B cell (primary cell): Measurements from ENCODE around the gene EGFLAM. TPM values are rescaled to one million over a fixed set of nuclear protein-coding genes. Genes with fewer than 3 reads are reported as not detected.

Experiments used
- ATAC-seq: fragments of 200-7000 bp; cut with Tn5 transposase; one replicate; pipeline ENCODE4 v1.10.0; 2021; ENCODE audit warnings: low read depth, mild to moderate bottlenecking, moderate number of reproducible peaks, moderate library complexity
- CTCF ChIA-PET: fragments of 350-600 bp; sonication (Branson Sonifier 250); formaldehyde crosslinking; loops from one replicate; lab custom pipeline; 2021; ENCODE audit warnings: antibody characterized with exemption, inconsistent platforms; lab: Charles Lee
- POLR2A ChIA-PET: fragments of 350-600 bp; sonication (Branson Sonifier 250); formaldehyde crosslinking; loops from one replicate; lab custom pipeline; 2021; ENCODE audit warnings: antibody characterized with exemption; lab: Charles Lee
- DNase-seq: peaks from one replicate; pipeline ENCODE4 v3.0.0; 2013
- H2AFZ ChIP-seq: 2 replicates; pipeline ENCODE4 v1.6.1; 2012; ENCODE audit warnings: mild to moderate bottlenecking, low read depth, low read length; ENCODE audit not compliant: insufficient read depth, poor library complexity, severe bottlenecking
- H3K27ac ChIP-seq, 2 donors: 1 replicate in 1 of 2; 2 replicates in 1 of 2; pipeline ENCODE4 v1.5.1; 2012 to 2013; ENCODE audit warnings: low read length in 2 of 2, mild to moderate bottlenecking in 2 of 2, moderate library complexity in 1 of 2
- H3K27me3 ChIP-seq, 4 experiments: fragments of 200-600 bp in 1 of 4; sonication (generic) in 1 of 4; replicated peaks in 1 of 4; 1 replicate in 2 of 4; 2 replicates in 2 of 4; pipeline versions ENCODE4 v1.6.1 to v1.7.0; 2013 to 2016; ENCODE audit warnings: low read length in 3 of 4, mild to moderate bottlenecking in 2 of 4, mixed read lengths in 1 of 4, moderate library complexity in 1 of 4; ENCODE audit not compliant: insufficient read depth in 4 of 4, control insufficient read depth in 3 of 4; ENCODE audit errors: control extremely low read depth in 1 of 4
- H3K36me3 ChIP-seq, 2 experiments: replicated peaks in 1 of 2; 1 replicate in 1 of 2; 2 replicates in 1 of 2; pipeline versions ENCODE4 v1.6.1 to v1.7.1; 2013; ENCODE audit warnings: low read length in 1 of 2; ENCODE audit not compliant: insufficient read depth in 2 of 2, control insufficient read depth in 1 of 2; ENCODE audit errors: control extremely low read depth in 1 of 2, extremely low read depth in 1 of 2
- H3K4me1 ChIP-seq, 2 donors: fragments of 200-600 bp in 1 of 2; sonication (generic) in 1 of 2; 1 replicate in 1 of 2; 2 replicates in 1 of 2; pipeline versions ENCODE4 v1.5.1 to v1.6.1; 2013 to 2017; ENCODE audit warnings: low read length in 2 of 2; ENCODE audit not compliant: control insufficient read depth in 2 of 2, insufficient read depth in 2 of 2
- H3K4me2 ChIP-seq: replicated peaks from 2 replicates; pipeline ENCODE3; 2012; ENCODE audit warnings: mild to moderate bottlenecking, low read depth, low read length; ENCODE audit not compliant: poor library complexity, severe bottlenecking
- H3K4me3 ChIP-seq, 5 experiments: fragments of 200-600 bp in 1 of 5; sonication (generic) in 1 of 5; 1 replicate in 3 of 5; 2 replicates in 2 of 5; pipeline versions ENCODE4 v1.5.1 to v1.7.0; 2011 to 2016; ENCODE audit warnings: low read length in 4 of 5, mild to moderate bottlenecking in 4 of 5, low read depth in 2 of 5, control low read depth in 1 of 5, moderate library complexity in 1 of 5; ENCODE audit not compliant: insufficient read depth in 1 of 5; ENCODE audit errors: control extremely low read depth in 1 of 5, extremely low read depth in 1 of 5
- H3K79me2 ChIP-seq: fragments of 200-600 bp; sonication (generic); one replicate; pipeline ENCODE4 v1.6.0; 2016; ENCODE audit warnings: low read length; ENCODE audit not compliant: control insufficient read depth, insufficient read depth
- H3K9ac ChIP-seq: fragments of 200-600 bp; sonication (generic); 2 replicates; pipeline ENCODE4 v1.6.1; 2017; ENCODE audit warnings: mild to moderate bottlenecking, low read length, moderate library complexity
- H3K9me3 ChIP-seq, 3 donors: one replicate each; pipeline versions ENCODE4 v1.6.1 to v1.7.1; 2013; ENCODE audit warnings: low read length in 2 of 3; ENCODE audit not compliant: control insufficient read depth in 2 of 3, insufficient read depth in 1 of 3; ENCODE audit errors: control extremely low read depth in 1 of 3
- H4K20me1 ChIP-seq: 2 replicates; pipeline ENCODE4 v1.6.0; 2012; ENCODE audit warnings: mild to moderate bottlenecking, low read length; ENCODE audit not compliant: insufficient read depth, control insufficient read depth, poor library complexity, severe bottlenecking
- H3K27ac Mint-ChIP-seq: one replicate; pipeline ENCODE4 v1.8.0; 2021; ENCODE audit warnings: mixed read lengths
- H3K27me3 Mint-ChIP-seq: one replicate; pipeline ENCODE4 v1.8.0; 2021; ENCODE audit warnings: mixed read lengths
- H3K4me1 Mint-ChIP-seq: one replicate; pipeline ENCODE4 v1.8.0; 2021; ENCODE audit warnings: mixed read lengths
- H3K4me3 Mint-ChIP-seq: one replicate; pipeline ENCODE4 v1.8.0; 2021; ENCODE audit warnings: mixed read lengths
- H3K9me3 Mint-ChIP-seq: one replicate; pipeline ENCODE4 v1.8.0; 2022; ENCODE audit warnings: mixed read lengths; ENCODE audit not compliant: insufficient read depth
- EZH2 ChIP-seq: IDR thresholded peaks from 2 replicates; pipeline ENCODE4 v1.6.1; 2012; ENCODE audit warnings: borderline replicate concordance, low read depth, mild to moderate bottlenecking, moderate library complexity, low read length; ENCODE audit not compliant: insufficient read depth, poor library complexity, severe bottlenecking
- WGBS: methylation state at CpG from one replicate; pipeline ENCODE4 v1.1.5; 2013; ENCODE audit warnings: missing lambda C conversion rate; ENCODE audit not compliant: insufficient coverage; 5-methylcytosine and 5-hydroxymethylcytosine counted together
- intact Hi-C: fragments of 100-400 bp; cut with micrococcal nuclease; formaldehyde crosslinking; loops from one replicate; pipeline ENCODE4 v1.10.0; 2022
- polyA plus RNA-seq: library from polyadenylated mRNA; depleted of rRNA; stranded (reverse); fragments of >200 nt; gene quantifications from 2 replicates; pipeline ENCODE4 v1.2.3, GENCODE V29; 2012
- total RNA-seq, 2 donors: library from RNA; stranded (reverse); fragments of 120-200 nt in 1 of 2; gene quantifications; 1 replicate in 1 of 2; 2 replicates in 1 of 2; pipeline versions ENCODE4 v1.2.3 to v1.2.4, GENCODE V29; 2013 to 2022
- TF ChIP-seq, protein P1 (sequence below): fragments of 200-600 bp; IDR thresholded peaks from one replicate; pipeline ENCODE4 v1.8.0; 2022; ENCODE audit warnings: antibody characterized with exemption, mild to moderate bottlenecking

Gene EGFLAM
- total and polyA plus RNA-seq, 2 donors (not counting 1 experiment from before 2014, with no cell fraction given), result not detected

DNA sequence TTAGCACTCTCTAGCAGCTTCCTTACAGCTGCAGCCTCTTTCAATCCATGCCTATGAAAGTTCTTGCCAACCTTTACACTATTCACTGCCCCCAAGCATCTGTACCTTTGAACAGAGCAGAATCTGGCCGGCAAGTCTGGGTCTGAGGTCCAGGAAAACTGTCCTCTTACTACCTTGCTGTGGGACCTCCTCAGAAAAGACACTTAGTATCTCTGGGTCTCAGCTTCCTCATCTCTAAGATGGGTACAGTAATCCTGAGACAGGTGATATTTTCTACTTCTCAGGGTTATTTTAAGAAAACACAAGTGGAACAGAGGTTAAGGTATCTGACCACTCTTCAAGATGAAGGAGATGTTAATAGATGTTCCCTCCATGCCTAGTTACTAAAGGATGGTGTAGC lies 120.2 kb downstream of the EGFLAM start:
- peaks cover 36% of the 10 kb centered on the region for H3K27me3 Mint-ChIP-seq

DNA sequence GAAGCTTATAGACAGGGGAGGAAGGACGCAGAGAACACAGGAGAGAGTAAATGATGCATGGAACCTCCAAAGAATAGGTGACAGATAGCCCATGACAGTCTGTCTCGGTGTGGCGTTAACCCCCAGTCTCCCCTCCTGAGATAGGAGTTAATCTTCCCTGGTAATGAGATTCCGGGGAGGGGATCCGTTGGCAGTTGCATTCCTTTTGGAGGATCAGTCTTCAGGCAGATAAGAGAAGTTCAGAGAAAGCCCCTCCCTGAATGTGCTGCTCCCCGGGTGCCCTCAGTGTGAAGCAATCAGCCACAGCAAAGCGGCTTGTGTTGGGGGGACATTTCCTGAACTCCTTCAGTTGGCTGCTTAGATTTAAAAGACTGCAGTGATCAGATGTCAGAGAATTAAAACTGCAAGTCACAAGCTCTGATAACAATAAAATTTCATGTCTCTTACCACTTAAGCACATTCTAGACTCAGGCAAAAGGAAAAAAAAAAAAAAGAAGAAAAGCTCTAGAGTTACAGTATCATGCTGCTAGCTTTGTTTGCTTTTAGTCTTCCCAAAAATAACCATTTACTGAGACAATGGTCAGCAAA lies 121.1 kb downstream of the EGFLAM start:
- no peak overlapping the region for H3K27ac Mint-ChIP-seq
- no peak for DNase-seq
- TF ChIP-seq, protein P1, sequence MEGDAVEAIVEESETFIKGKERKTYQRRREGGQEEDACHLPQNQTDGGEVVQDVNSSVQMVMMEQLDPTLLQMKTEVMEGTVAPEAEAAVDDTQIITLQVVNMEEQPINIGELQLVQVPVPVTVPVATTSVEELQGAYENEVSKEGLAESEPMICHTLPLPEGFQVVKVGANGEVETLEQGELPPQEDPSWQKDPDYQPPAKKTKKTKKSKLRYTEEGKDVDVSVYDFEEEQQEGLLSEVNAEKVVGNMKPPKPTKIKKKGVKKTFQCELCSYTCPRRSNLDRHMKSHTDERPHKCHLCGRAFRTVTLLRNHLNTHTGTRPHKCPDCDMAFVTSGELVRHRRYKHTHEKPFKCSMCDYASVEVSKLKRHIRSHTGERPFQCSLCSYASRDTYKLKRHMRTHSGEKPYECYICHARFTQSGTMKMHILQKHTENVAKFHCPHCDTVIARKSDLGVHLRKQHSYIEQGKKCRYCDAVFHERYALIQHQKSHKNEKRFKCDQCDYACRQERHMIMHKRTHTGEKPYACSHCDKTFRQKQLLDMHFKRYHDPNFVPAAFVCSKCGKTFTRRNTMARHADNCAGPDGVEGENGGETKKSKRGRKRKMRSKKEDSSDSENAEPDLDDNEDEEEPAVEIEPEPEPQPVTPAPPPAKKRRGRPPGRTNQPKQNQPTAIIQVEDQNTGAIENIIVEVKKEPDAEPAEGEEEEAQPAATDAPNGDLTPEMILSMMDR, result no peak
- TF ChIP-seq EZH2, result no peak
- 14% methylated on average over 2 of the region's 7 CpGs for WGBS
- ChIA-PET POLR2A (no interaction called here), CTCF (interaction anchor here (1.1 kb wide), 1 partner anchor 9 kb away, joined by 4 read pairs; no protein-coding TSS in a partner anchor)
- H3K4me1 Mint-ChIP-seq, result no peaks in the 10 kb centered on the region
- H3K4me3 Mint-ChIP-seq, result no peak overlapping the region
- peaks cover 37% of the 10 kb centered on the region for H3K27me3 Mint-ChIP-seq
- Histone ChIP-seq H4K20me1 (no peaks in the 10 kb centered on the region), H3K79me2 (no peaks in the 10 kb centered on the region), H3K4me3 (no peak overlapping the region), H3K27ac (no peak overlapping the region), H3K9me3 (no peaks in the 10 kb centered on the region), H3K36me3 (no peaks in the 10 kb centered on the region), H3K4me2 (no peak overlapping the region), H3K4me1 (no peaks in the 10 kb centered on the region), H2AFZ (no peak overlapping the region), H3K27me3 (peaks cover 0 to 19% (median 6%) of the 10 kb centered on the region in 4 experiments), H3K9ac (no peak overlapping the region)
- ATAC-seq, result no peak
- intact Hi-C loops, result no loop called here
- no peaks in the 10 kb centered on the region for H3K9me3 Mint-ChIP-seq

More for the DNA sequence above, 120.2 kb downstream of the EGFLAM start:
- CTCF ChIA-PET, result interaction anchor here (1.1 kb wide), 1 partner anchor 10 kb away, joined by 4 read pairs; no protein-coding TSS in a partner anchor
- intact Hi-C loops, result no loop called here
- H4K20me1 ChIP-seq, result no peaks in the 10 kb centered on the region
- Mint-ChIP-seq H3K4me1 (no peaks in the 10 kb centered on the region), H3K27ac (no peak overlapping the region), H3K9me3 (no peaks in the 10 kb centered on the region), H3K4me3 (no peak overlapping the region)
- no peak overlapping the region for H2AFZ ChIP-seq
- no peak overlapping the region for H3K9ac ChIP-seq
- H3K79me2 ChIP-seq, result no peaks in the 10 kb centered on the region
- peaks cover 0 to 16% (median 6%) of the 10 kb centered on the region in 4 experiments for H3K27me3 ChIP-seq
- no peaks in the 10 kb centered on the region for H3K36me3 ChIP-seq
- no peak for DNase-seq
- no peak overlapping the region for H3K4me2 ChIP-seq
- no peaks in the 10 kb centered on the region for H3K9me3 ChIP-seq
- no peak for ATAC-seq
- H3K4me3 ChIP-seq, result no peak overlapping the region
- H3K4me1 ChIP-seq, result no peaks in the 10 kb centered on the region
- POLR2A ChIA-PET, result no interaction called here
- no peak overlapping the region for H3K27ac ChIP-seq
- TF ChIP-seq EZH2, result no peak
- TF ChIP-seq, protein P1, result no peak
- 90% methylated on average over 1 of the region's 1 CpG for WGBS
